ENCODE measurements around the gene JMJD7.

- TF ChIP-seq, protein P1, sequence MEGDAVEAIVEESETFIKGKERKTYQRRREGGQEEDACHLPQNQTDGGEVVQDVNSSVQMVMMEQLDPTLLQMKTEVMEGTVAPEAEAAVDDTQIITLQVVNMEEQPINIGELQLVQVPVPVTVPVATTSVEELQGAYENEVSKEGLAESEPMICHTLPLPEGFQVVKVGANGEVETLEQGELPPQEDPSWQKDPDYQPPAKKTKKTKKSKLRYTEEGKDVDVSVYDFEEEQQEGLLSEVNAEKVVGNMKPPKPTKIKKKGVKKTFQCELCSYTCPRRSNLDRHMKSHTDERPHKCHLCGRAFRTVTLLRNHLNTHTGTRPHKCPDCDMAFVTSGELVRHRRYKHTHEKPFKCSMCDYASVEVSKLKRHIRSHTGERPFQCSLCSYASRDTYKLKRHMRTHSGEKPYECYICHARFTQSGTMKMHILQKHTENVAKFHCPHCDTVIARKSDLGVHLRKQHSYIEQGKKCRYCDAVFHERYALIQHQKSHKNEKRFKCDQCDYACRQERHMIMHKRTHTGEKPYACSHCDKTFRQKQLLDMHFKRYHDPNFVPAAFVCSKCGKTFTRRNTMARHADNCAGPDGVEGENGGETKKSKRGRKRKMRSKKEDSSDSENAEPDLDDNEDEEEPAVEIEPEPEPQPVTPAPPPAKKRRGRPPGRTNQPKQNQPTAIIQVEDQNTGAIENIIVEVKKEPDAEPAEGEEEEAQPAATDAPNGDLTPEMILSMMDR (IDR thresholded peaks at IDR 0.05): no peak
- TF ChIP-seq POLR2AphosphoS5 (IDR thresholded peaks at IDR 0.05; ENCODE audit: low read depth, low read length): no peak
- TF ChIP-seq SIN3A (IDR thresholded peaks at IDR 0.05; ENCODE audit: borderline replicate concordance, insufficient read depth, low read depth, low read length): no peak
- TF ChIP-seq, protein P2, sequence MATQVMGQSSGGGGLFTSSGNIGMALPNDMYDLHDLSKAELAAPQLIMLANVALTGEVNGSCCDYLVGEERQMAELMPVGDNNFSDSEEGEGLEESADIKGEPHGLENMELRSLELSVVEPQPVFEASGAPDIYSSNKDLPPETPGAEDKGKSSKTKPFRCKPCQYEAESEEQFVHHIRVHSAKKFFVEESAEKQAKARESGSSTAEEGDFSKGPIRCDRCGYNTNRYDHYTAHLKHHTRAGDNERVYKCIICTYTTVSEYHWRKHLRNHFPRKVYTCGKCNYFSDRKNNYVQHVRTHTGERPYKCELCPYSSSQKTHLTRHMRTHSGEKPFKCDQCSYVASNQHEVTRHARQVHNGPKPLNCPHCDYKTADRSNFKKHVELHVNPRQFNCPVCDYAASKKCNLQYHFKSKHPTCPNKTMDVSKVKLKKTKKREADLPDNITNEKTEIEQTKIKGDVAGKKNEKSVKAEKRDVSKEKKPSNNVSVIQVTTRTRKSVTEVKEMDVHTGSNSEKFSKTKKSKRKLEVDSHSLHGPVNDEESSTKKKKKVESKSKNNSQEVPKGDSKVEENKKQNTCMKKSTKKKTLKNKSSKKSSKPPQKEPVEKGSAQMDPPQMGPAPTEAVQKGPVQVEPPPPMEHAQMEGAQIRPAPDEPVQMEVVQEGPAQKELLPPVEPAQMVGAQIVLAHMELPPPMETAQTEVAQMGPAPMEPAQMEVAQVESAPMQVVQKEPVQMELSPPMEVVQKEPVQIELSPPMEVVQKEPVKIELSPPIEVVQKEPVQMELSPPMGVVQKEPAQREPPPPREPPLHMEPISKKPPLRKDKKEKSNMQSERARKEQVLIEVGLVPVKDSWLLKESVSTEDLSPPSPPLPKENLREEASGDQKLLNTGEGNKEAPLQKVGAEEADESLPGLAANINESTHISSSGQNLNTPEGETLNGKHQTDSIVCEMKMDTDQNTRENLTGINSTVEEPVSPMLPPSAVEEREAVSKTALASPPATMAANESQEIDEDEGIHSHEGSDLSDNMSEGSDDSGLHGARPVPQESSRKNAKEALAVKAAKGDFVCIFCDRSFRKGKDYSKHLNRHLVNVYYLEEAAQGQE (IDR thresholded peaks at IDR 0.05; ENCODE audit: insufficient read depth in 1 of 2, low read depth in 2 of 2, low read length in 1 of 2): no peak
- TF ChIP-seq TCF7L2 (IDR thresholded peaks at IDR 0.05; ENCODE audit: low read depth, low read length): no peak
These were observed 2.2 kb downstream of the JMJD7 start for GRCh38 chr15:41829959-41830646.
